WERI-Rb-1 (cell line): ENCODE measurements around the gene TBXAS1.

ENCODE experiments used
- DNase-seq: peaks from one replicate; pipeline ENCODE4 v3.0.0-alpha.2; 2020
- H3K27ac ChIP-seq: fragments of 250-450 bp; sonication (Bioruptor Pico); 2 replicates; pipeline ENCODE4 v1.5.1; 2020; ENCODE audit warnings: mild to moderate bottlenecking, moderate library complexity
- H3K27me3 ChIP-seq: fragments of 250-450 bp; sonication (Bioruptor Pico); 2 replicates; pipeline ENCODE4 v1.5.1; 2021; ENCODE audit warnings: mild to moderate bottlenecking, low read depth, moderate library complexity; ENCODE audit not compliant: insufficient read depth, severe bottlenecking
- H3K36me3 ChIP-seq: fragments of 250-450 bp; sonication (Bioruptor Pico); 2 replicates; pipeline ENCODE4 v1.5.1; 2020; ENCODE audit warnings: mild to moderate bottlenecking, moderate library complexity
- H3K4me3 ChIP-seq: 2 replicates; pipeline ENCODE4 v1.5.1; 2011; ENCODE audit warnings: low read depth, mild to moderate bottlenecking, control low read depth, low read length
- H3K9me3 ChIP-seq: fragments of 250-450 bp; sonication (Bioruptor Pico); 2 replicates; pipeline ENCODE4 v1.5.1; 2021; ENCODE audit warnings: mild to moderate bottlenecking, moderate library complexity; ENCODE audit not compliant: severe bottlenecking
- TF ChIP-seq, protein P1 (sequence below): IDR thresholded peaks from 2 replicates; pipeline ENCODE4 v1.5.1; 2011; ENCODE audit warnings: low read depth, mild to moderate bottlenecking, control low read depth, inconsistent platforms, low read length

The TBXAS1 gene

DNA sequence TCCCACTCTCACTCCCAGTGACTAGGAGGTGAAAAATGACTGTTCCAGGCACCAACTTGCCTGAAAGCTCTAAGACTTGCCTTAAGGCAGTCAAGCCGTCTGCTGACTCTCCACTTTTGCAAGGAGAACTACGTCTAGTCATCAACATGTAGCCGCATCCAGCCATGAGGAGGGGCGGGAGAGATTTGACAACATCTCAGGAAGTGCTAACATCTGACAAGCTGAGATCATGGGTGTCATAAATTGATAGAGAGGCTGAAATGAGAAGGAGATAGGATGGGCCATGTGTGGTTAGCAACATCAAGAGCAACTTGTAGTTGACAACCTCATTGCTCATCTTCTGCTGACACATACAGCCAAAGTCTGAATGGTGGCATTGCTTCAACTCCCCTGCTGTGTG, 9.0 kb upstream of the TBXAS1 start:
- Histone ChIP-seq H3K9me3 (no peaks in the 10 kb centered on the region), H3K27ac (no peak overlapping the region), H3K27me3 (no peaks in the 10 kb centered on the region), H3K36me3 (no peaks in the 10 kb centered on the region), H3K4me3 (no peak overlapping the region)
- TF ChIP-seq, protein P1, sequence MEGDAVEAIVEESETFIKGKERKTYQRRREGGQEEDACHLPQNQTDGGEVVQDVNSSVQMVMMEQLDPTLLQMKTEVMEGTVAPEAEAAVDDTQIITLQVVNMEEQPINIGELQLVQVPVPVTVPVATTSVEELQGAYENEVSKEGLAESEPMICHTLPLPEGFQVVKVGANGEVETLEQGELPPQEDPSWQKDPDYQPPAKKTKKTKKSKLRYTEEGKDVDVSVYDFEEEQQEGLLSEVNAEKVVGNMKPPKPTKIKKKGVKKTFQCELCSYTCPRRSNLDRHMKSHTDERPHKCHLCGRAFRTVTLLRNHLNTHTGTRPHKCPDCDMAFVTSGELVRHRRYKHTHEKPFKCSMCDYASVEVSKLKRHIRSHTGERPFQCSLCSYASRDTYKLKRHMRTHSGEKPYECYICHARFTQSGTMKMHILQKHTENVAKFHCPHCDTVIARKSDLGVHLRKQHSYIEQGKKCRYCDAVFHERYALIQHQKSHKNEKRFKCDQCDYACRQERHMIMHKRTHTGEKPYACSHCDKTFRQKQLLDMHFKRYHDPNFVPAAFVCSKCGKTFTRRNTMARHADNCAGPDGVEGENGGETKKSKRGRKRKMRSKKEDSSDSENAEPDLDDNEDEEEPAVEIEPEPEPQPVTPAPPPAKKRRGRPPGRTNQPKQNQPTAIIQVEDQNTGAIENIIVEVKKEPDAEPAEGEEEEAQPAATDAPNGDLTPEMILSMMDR = no peak
- DNase-seq = no peak

DNA sequence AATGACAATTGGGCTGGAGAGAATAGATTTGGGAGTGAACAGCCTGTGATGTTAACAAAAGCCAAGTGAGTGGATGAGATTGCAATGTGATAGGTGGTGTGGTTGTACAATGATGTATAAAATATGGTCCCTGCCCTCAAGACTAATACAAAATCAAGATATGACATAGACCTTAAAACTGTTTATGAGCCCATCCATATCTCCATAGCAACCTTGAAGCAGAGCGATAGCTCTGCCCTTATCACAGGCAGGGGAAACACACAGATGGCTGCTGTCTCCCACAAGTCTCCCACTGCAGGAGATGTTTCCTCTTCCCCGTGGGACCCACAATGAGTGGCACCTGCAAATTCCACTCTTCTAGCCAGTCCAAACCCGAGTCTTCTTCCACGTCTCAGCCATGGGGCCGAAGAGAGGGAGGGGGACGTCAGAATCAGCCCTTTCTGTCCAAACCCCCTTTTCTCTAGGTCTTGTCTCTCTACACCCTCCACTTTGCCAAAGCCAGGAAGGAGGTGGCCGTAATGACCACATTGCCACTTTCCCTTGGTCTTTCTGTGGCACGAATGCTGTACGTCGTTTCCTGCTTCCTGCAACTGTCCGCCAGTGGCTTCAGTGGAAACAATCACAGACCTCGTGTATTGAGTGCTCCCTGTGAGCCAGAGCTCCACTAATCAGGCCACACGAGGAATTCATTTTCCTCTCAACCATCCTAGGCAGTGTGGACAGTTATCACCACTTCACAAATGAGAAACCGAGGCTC, 7.5 kb upstream of the TBXAS1 start:
- no peak for DNase-seq
- Histone ChIP-seq H3K36me3 (no peaks in the 10 kb centered on the region), H3K4me3 (no peak overlapping the region), H3K27ac (no peak overlapping the region), H3K27me3 (no peaks in the 10 kb centered on the region), H3K9me3 (no peaks in the 10 kb centered on the region)
- TF ChIP-seq, protein P1 = no peak

DNA sequence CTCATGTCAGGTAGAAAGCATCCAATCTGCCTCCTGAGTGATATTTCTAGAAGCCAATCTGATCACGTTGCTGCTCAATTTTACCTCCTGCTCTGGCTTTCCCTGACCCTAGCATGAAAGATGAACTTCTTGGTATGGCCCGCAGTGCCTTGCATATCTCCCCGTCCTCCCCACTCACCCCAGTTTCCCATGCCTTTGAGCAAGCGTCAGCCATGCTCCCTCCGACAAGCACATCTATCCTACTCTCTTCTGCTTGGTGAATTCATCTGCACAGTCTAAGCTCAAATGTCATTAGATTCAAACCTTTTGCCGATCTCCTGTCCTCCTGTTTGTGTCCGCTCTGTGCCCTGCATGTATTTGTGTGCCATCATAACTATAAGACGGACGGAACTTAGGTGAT, 6.2 kb upstream of the TBXAS1 start:
- DNase-seq = no peak
- no peak overlapping the region for H3K4me3 ChIP-seq
- H3K36me3 ChIP-seq = no peaks in the 10 kb centered on the region
- H3K27me3 ChIP-seq = no peaks in the 10 kb centered on the region
- H3K27ac ChIP-seq = no peak overlapping the region
- no peaks in the 10 kb centered on the region for H3K9me3 ChIP-seq
- TF ChIP-seq, protein P1 = no peak

DNA sequence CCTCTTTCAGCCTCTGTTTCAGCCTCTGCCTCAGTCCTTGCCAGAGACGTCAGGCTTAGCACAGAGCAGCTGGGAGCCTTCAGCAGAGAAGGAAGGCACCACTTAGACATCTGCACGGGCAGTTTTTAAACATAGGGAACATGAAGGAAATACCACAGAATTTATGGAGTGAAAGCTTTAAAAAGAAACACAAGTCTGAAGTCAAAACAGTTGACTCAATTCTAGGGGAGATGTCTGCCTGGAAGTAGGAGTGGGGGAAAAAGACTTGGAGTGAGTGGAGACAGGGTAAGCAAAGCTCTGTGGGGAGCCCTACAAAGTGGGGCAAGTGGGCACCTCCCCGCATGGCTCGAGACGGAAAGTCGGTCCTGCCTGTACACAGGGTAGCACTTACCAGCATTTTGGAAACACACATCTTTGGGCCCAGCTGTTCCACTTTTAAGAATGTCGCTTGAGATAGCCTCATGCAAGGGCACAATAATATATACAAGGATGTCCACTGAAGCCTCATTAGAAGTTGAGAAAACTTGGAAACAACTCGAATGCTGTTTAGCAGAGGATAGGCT, 5.0 kb upstream of the TBXAS1 start:
- Histone ChIP-seq H3K36me3 (no peaks in the 10 kb centered on the region), H3K27ac (no peak overlapping the region), H3K27me3 (no peaks in the 10 kb centered on the region), H3K4me3 (no peak overlapping the region), H3K9me3 (no peaks in the 10 kb centered on the region)
- DNase-seq = no peak
- TF ChIP-seq, protein P1 = no peak

DNA sequence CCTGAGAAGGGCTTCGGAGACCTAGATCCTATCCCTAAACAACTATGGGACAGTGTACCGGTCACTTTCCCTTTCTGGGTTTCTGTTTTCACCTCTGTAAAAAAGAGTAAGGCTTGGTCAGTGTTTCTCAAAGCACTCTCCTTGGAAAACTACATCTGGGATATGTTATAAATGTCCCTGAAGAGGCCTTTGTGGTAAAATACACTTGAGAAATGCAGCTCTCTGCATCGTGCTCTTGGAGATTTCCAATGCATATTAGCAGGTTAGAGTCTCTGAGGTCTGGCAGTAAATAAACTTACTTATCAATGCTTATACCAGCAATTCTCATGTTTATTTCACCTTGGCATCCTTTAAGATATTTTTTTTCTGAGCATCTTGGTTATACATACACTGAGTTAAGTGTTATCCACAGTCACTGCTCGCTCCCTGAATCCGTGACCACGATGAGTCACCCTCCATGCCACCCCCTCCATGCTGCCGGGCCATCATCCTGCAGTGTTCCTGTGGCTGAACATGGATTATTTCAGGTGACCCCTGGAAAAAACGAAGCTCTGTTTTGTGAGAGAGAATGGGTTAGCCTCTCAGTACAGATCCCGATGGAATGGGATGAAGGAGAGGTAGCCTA, 3.3 kb upstream of the TBXAS1 start:
- TF ChIP-seq, protein P1 = no peak
- no peak for DNase-seq
- H3K9me3 ChIP-seq = no peaks in the 10 kb centered on the region
- H3K36me3 ChIP-seq = no peaks in the 10 kb centered on the region
- no peak overlapping the region for H3K27ac ChIP-seq
- no peaks in the 10 kb centered on the region for H3K27me3 ChIP-seq
- H3K4me3 ChIP-seq = no peak overlapping the region
